Measurements from ENCODE around the gene ACTN4. TPM values are rescaled to one million over a fixed set of nuclear protein-coding genes. Genes with fewer than 3 reads are reported as not detected.

The ACTN4 gene
- total RNA-seq, 1 experiment from 2014 or later, result 199 TPM

DNA sequence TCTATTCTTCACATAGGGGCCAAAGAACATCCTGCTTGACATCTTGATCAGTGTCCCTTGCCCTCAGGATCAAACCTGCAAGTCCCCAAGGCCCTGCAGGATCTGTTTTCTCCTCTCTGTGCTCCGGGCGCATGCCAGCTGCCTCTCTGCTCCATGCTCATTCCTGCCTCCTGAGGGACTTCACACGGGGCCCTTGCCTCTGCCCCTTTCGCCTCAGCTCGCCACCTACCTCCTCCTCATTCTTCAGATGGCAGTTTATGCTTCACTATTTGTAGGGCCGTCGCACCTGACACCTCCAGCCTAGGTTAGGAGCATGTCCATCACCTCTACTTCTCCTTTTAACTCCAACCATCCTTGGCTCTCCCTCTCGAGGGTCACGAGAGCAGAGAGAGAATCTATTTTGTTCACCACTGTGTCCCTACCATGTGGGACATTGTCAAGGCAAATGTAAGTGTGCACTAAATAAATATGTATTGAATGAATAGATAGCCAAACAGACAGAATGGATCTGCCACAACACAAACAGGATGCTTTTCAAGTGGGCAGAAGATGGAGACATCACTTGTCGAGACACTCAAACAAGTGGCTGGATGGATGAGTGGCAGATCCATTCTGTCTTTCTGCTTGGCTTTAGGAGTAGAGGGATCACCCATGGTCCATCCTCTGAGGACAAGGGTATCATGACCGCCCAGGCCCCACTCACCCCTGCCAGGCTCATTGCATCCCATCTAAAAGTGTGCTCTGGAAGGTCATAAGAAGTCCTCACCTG is 29.6 kb downstream of the ACTN4 start:
- DNase-seq (ENCODE audit: low read depth), result no peak

DNA sequence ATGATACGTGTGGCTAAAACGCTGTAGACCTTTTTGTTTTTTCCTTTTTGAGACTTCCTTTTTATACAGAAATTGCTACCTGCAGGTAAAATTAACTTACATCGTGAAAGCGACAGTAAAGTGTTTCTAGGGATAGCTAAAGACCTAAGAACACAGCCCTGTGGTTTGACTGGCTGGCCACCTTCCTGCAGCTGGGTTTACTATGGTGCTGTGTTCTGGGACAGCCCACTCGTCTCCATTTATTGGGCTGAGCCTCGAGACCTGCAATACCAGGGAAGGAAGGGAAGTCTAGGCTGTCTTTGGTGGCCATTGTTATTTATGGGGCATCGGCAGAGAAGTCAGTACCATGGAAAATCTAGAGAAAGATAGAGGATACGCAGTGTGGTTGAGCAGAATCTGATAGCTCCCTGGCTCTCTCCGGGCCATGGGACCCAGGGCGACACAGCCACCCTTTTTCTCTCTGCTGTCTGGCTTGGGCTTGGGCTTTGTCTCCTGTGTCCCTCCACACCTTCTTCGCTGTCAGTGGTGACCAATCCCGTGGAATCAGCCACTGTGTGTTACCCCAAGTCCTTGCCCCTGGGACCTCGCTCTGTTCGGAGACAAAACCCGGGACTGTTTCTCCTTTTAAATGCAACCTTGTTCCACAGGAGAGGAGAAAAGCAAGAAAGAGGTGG is 30.9 kb downstream of the ACTN4 start:
- DNase-seq (ENCODE audit: low read depth), result no peak

DNA sequence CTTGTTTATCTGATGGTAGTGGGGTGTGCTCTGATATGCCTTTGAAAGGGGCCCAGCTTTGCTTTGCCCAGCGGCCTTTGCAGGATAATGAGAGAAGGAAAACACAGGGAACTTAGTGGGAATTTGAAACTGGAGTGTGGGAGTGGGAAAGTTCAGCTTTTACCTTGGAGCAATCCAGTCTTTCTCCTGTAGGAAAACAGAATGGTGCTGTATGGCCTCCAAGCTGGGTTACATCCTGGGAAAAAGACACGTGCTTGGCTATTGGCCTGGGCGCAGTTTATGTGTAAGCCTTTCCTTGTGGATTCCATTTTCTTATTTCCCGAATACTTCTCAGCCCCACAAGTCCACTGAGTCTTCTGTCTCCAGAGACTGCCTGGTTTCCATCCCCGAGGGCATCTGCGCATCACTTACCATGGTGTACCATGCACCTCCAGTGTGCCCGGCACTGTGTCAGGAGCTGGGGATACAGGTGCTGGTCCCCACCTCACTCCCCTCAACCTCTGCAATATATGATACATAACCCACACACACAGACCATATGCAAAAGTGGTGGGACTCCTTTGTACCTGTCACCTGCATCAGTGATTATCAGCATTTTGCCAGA is 31.5 kb downstream of the ACTN4 start:
- no peak for DNase-seq (ENCODE audit: low read depth)

DNA sequence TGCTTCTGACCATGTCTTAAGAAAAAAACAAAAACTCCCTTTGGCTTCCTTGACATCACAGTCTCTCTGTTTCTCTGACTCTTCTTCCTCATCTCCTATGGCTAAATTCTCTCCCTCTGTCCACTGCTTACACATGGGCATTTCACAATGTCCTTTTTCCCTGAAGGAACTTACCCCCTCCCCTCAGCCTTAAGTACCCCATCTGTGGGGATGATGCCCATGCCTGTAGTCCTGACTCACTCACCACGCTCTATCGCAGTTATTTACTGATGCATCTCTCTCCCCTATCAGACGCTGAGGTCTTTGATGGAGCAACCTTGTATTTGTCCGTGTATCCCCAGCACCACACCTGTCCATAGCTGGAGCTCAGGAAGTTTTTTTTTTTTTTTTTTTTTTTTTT is 32.4 kb downstream of the ACTN4 start:
- DNase-seq (ENCODE audit: low read depth), result no peak

DNA sequence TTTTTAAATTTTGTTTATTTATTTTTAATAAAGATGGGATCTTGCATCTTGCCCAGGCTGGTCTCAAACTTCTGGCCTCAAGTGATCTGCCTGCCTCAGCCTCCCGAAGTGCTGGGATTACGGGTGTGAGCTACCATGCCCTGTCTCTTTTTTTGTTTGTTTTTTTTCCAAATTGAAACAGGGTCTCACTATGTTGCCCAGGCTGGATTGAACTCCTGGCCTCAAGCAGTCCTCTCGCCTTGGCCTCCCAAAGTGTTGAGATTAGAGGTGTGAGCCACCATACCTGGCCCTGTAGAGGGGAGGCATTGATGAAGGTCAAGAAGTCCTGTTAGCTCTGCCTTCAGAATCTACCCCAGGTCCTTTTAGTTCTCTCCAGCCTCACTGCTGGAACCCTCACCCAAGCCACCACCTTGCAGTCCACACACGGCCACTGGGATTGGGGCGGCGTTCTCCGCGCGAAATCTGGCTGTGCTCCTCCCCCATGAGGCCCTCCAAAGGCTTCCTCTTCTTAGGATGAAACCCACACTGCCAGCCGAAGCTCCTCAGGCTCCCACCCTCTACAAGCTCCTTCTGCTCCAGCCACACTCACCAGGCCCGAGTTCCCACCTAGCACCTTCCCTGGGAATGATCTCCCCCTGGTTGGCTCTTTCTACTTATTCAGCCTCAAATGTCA is 34.9 kb downstream of the ACTN4 start:
- DNase-seq (ENCODE audit: low read depth), result no peak

DNA sequence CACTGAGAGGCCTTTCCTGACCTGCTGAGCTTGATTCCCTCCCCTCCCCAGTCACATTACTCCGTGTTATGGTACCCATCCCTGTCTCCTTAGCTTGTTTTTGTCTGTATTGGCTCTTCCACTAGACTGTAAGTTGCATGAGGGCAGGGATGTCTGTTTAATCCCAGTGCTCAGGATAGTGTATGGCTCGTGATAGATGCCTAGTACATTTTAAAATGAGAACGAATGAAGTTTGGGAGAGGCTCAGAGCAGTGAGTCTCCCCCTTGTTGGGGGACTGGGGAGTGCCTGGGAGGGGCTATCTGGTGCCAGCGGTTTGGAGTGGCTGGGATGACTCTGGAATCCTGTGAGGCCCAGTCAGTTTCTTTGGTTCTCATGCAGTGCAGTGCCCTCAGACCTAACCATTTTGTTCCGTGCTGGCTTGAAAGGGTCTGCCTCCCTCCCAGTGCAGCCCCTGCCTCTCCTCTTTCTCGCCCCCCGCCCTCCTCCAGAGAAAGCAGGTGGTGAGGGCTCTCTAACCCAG is 35.5 kb downstream of the ACTN4 start:
- no peak for DNase-seq (ENCODE audit: low read depth)

DNA sequence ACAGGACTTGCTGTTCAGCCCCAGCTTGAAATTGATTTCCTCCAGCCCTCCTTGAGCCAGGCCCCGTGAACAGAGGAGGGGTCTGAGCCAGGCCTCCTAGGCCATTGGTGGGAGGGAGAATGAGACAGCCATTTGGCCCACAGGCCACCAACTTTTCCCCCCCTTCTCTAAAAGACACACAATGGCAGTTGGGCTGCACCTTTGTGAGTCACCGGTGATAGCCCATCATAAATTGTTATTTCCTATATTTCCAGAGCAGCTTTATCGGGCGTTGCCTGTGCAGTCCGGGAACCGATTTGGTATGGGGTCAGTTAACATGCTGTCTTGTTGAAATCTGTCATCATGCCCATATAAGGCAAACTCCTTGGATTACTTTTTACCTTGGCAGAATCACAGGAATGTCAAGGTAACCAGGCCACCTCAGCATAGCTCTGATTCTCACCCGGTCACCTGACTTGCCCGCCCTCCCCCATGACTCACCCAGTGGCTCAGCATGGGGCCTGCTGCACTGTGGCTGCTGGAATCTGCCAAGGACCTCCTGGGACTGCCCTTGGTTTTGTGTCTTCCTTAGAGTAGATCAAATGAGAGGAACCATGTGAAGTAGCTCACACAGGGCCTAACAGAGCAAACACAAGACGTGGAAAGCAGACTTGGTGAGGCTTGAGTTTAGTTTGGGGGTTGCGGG is 36.1 kb downstream of the ACTN4 start:
- peak; percentile 99 for DNase-seq (ENCODE audit: low read depth)

DNA sequence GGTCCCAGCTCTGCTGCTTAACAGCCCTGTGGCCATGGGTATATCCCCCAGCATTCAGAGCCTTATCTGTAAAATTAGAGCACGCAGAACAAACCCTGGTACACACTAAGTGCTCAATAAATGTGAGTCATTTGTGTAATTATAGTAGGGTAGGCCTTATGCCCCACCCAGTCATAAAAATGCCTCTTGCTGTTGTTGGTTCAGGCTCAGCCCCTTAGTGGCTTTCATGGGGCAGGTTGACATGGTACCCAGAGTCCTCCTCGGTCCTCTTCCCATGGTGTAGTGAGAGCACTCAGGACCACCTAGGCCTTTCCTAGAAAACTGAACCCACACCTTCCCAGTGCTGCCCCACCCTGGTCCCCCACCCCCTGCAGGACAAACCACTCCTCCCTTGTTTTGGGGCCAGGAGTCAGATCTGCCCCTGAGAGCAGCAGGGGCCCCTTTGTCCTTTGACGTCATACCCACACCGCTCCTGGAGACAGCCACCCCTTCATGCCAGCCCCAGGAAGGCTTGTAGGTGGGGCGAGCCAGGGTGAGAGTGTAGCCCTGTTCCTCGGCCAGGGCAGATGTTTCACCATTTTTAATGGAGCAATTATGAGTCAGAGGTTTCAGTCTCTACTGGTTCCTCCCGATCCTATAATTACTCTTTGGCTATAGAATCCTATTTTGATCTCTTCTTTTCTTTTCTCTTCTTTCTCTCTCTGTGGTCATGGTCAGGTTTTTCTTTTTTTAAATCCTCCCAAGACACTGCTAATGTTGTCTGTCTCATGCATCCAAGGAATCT is 36.8 kb downstream of the ACTN4 start:
- peak; percentile 98 for DNase-seq (ENCODE audit: low read depth)

DNA sequence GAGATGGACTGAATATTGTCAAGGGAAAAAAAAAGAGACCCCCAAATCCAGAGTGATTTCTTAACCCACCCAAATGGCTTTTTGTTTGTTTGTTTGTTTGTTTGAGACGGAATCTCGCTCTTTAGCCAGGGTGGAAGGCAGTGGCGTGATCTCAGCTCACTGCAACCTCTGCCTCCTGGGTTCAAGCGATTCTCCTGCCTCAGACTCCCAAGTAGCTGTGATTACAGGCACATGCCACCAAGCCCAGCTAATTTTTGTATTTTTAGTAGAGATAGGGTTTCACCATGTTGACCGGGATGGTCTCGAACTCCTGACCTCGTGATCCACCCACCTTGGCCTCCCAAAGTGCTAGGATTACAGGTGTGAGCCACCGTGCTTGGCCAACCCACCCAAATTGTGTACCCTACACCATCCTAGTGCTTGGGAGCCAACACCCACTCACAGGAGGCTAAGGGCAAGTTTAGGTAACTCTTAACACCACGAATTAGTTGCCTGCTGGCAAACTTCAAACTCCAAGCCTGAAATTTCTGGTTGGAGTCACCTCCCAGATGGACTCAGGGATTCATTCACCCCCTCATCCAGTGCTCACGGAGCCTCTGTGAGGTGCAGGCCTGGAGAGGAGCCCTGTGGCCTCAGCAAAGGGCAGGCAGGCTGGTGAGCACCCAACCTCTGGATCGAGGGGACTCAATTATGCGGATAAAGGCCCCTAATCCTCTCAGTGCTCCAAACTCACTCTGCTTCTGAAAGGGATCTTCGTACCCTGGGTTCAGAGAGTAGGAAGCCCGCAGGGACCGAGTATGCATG is 37.6 kb downstream of the ACTN4 start:
- DNase-seq (ENCODE audit: low read depth), result no peak

DNA sequence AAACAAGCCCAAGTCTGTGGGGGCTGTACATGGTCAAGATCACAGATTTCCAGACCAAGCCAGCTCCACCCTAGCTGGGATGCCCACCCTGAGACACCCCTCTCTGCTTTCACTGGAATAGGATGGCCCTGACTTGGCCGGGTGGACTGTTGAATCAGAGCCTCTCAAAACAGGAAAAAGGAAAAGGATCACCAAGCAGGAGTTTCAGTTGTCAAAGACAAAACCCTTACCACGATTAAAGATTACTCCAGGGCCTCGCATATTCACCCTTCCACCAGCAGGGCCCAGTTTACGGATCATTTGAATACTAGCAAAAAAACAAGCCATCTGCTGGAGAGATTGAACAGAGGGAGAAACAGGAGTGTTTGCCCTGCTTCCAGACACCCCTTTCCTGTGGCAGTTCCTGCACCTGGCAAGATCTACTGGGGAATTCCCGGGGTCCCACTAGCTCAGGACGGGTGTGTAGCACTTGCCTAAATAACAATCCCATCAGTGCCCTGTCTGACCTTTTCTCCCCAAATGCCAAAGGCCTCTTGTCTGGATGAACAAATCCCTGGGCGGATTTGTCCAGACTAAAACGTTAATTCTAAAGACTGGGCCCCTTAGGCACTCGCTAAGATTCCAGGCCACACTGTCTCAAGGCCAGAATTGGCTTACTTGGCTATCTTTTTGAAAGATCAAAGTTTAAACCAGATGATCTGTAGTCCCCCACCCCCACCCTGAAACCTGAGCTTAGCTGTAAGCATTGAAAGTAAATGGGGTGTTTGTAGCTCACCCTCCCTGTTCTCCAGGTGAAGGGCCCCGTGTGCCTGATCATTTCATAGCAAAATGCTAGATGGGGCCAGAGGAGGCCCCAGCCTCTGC is 38.4 kb downstream of the ACTN4 start:
- peak; percentile 76 for DNase-seq (ENCODE audit: low read depth)

DNA sequence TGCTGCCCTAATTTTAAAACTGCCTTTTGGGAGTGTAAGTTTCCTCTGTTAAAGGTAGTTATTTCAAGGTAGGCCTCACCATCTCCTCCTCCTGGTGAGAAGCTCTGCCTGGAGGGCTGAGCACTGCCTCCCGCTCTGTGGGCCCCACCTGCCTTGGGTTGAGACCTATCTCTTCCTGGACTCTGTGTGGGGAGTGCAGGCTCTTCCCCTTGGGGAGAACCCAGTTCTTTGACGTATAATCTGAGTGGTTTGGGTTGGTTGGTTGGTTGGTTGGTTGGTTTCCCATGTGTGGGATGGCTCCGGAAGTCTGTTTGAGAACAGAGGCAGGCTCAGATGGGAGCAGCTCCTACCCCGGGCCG is 39.1 kb downstream of the ACTN4 start:
- DNase-seq (ENCODE audit: low read depth), result no peak

DNA sequence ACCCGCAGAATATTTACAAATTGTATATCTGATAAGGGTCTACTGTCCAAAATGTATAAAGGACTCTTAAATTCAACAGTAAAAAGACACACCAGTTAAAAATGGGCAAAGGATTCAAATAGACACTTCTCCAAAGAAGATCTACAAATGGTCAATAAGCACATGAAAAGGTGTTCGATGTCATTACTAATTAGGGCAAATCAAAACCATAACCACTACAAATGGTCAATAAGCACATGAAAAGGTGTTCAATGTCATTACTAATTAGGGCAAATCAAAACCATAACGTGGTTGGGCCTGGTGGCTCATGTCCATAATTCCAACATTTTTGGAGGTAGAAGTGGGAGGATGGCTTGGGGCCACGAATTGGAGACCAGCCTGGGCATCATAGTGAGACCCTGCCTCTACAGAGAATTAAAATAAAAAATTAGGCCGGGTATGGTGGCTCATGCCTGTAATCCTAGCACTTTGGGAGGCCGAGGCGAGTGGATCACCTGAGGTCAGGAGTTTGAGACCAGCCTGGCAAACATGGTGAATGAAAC is 40.5 kb downstream of the ACTN4 start:
- DNase-seq (ENCODE audit: low read depth), result no peak

DNA sequence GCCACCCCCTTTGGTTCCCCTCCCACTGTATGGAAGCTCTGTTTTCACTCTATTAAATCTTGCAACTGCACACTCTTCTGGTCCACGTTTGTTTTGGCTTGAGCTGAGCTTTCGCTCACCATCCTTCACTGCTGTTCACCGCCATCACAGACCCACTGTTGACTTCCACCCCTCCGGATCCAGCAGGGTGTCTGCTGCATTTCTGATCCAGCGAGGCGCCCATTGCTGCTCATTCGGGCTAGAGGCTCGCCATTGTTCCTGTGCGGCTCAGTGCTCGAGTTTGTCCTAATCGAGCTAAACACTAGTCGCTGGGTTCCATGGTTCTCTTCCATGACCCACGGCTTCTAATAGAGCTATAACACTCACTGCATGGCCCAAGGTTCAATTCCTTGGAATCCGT is 42.7 kb downstream of the ACTN4 start:
- no peak for DNase-seq (ENCODE audit: low read depth)

DNA sequence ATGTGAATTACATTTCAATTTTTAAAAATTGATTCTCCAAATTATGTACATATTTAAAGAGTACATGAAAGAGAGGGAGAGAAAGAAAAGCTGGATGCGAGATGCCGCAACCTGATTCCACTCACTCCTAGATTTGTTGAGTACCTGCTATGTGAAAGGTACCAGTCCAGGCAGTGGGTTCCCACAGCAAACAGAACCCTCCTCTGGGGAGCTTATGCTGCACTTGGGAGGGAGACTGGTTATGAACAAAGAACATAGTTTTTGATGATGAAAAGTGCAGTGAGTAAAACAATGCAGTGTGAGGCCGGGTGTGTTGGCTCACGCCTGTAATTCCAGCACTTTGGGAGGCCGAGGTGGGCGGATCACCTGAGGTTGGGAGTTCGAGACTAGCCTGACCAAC is 43.4 kb downstream of the ACTN4 start:
- DNase-seq (ENCODE audit: low read depth), result peak; percentile 18

DNA sequence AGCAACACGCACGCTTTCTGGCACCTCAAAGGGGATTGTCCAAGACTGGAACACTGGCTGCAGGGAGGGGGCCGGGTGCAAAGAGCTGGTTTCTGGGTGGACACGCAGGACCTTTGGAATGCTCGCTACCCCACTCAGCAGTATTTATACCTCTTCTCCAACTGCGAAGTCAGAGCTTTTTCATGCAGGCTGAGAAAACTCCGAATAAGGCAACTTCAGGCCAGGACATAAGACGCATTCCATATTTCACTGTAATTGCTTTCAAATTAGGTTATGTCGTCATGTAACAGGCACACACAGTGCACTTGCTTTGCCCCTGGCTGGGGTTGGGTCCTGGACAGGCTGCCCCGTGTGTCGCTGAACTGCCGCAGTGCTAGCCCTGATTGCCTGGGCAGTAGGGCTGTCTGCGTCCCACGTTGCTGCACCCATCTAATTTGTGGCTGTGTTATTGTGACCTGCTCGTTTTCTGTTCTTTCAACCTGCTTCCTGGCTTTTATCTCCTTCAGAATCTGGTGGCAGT is 44.5 kb downstream of the ACTN4 start:
- peak; percentile 93 for DNase-seq (ENCODE audit: low read depth)

DNA sequence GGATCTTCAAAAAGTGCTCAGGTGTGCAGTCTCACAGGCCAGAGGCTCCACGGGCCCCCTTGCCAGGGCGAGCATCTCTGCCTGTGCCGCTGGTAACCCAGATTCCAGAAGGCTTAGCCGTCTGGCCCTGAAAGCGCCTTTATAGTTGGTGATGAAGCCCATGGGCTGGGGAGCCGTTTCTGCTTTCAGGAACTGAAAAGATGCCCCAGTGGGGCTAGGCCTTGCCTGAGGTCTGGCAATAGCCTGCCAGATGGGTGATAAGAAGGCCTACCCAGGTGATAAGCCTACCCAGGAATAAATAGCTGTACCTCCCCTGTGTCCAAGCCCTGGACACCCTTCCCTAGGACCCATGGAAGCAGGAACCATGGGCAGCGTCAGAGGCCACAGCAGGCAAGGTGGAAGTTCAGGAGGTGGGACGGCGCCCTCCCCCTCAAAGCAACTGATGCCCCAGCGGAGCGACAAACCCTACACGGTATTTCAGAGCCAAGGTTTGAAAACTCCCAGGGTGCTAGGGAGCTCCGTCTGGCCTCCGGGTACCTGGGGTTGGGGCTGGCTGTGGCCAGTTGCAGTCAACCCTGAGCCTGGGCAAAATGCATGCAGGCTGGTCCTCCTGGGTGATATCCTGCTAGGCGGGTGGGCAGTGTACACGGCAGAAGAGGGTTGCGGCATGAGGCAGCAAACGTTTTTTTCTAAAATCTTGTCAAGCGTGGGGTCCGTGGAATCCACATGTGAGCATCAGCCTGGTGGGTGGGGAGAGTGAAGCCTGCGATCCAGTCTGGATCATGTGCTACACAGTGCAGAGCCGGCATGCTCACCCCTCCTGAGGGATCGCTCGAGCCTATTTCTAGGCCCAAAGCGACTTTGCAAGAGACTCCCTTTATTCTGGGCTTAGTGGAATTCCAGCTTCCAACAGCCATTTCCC is 45.3 kb downstream of the ACTN4 start:
- peak; percentile 43 for DNase-seq (ENCODE audit: low read depth)

All from Daoy (cell line).